GM23248 (cell line): ENCODE data around the gene NAT9.

ENCODE experiments used
- EZH2 ChIP-seq: fragments of 200-600 bp; sonication (generic); IDR thresholded peaks from 2 replicates; pipeline ENCODE4 v1.6.1; 2018; ENCODE audit warnings: antibody characterized with exemption, mild to moderate bottlenecking; ENCODE audit not compliant: insufficient read depth, poor library complexity, severe bottlenecking
- EZH2phosphoT487 ChIP-seq: fragments of 200-600 bp; sonication (generic); IDR thresholded peaks from 2 replicates; pipeline ENCODE4 v1.6.1; 2018; ENCODE audit warnings: antibody characterized with exemption, moderate library complexity, mild to moderate bottlenecking, low read depth; ENCODE audit not compliant: insufficient read depth

DNA sequence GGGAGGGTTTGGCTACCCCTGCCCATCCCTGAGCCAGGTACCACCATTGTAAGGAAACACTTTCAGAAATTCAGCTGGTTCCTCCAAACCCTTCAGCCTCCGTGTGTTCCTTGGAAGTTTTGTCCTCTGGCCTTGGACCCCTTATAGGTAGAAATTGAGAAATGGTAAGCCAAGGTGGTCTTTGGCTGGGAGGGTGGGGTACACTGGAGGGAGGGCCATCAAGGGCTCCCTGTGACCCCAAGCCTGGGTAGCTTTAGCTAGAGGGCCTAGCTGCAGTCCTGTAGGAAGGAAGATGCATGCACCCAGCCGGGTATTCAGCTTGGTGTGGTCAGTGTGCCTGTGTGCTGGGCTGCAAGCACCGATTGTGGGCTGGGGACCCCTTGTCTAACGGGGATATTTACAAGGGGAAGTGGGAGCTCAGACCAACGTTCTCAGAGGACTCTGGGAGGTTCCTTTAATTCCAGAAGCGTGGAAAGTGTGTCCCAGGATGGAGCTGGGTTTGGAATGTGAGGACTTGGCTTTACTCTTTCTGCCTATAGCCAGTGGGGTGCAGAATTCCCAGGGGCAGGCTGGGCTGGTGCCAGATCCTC is 6.8 kb downstream of the NAT9 start:
- TF ChIP-seq EZH2 (no peak), EZH2phosphoT487 (no peak)
